SU-DHL-6 (cell line): ENCODE results near the gene VPS35L.

Source experiments
- CTCF ChIP-seq: fragments of 200-600 bp; sonication (generic); IDR thresholded peaks from one replicate; pipeline ENCODE4 v1.5.1; 2017; ENCODE audit warnings: antibody characterized with exemption, mild to moderate bottlenecking, low read length, moderate library complexity; ENCODE audit not compliant: insufficient read depth, poor library complexity, severe bottlenecking
- EZH2phosphoT487 ChIP-seq: fragments of 200-600 bp; sonication (generic), shearing (Covaris generic); conservative IDR thresholded peaks from 2 replicates; pipeline ENCODE4 v1.6.1; 2018; ENCODE audit warnings: mild to moderate bottlenecking, antibody characterized with exemption, low read length, moderate library complexity, mixed read lengths

- TF ChIP-seq CTCF: no peak
- TF ChIP-seq EZH2phosphoT487: no peak
These were observed 44.6 kb downstream of the VPS35L start for GRCh38 chr16:19599968-19600716.
